Mucosa of rectum (tissue), 2 donors: Measurements from ENCODE around the gene DRAM1.
"Not testable (repeated sequence)": the region's sequence is repeated elsewhere in the genome, so short reads cannot be mapped to it uniquely, and the experiment has no call there.

Source experiments
- H3K27ac ChIP-seq, 2 donors: one replicate each; pipeline ENCODE4 v1.7.0; 2013; ENCODE audit warnings: inconsistent platforms in 2 of 2, low read depth in 2 of 2, low read length in 2 of 2
- H3K27me3 ChIP-seq, 2 donors: one replicate each; pipeline ENCODE4 v1.7.0; 2013; ENCODE audit warnings: low read length in 2 of 2; ENCODE audit not compliant: control insufficient read depth in 2 of 2, insufficient read depth in 2 of 2
- H3K36me3 ChIP-seq, 2 donors: one replicate each; pipeline ENCODE4 v1.7.0; 2013; ENCODE audit warnings: low read length in 2 of 2; ENCODE audit not compliant: control insufficient read depth in 2 of 2, insufficient read depth in 2 of 2
- H3K4me1 ChIP-seq, 2 donors: one replicate each; pipeline ENCODE4 v1.7.0; 2013; ENCODE audit warnings: low read length in 2 of 2, mild to moderate bottlenecking in 1 of 2; ENCODE audit not compliant: control insufficient read depth in 2 of 2, insufficient read depth in 2 of 2
- H3K4me3 ChIP-seq, 2 donors: one replicate each; pipeline ENCODE4 v1.7.0; 2013; ENCODE audit warnings: low read length in 2 of 2
- H3K9ac ChIP-seq, 2 donors: one replicate each; pipeline ENCODE4 v1.7.0; 2013; ENCODE audit warnings: low read length in 2 of 2, low read depth in 1 of 2, mild to moderate bottlenecking in 1 of 2
- H3K9me3 ChIP-seq, 2 donors: one replicate each; pipeline ENCODE4 v1.7.0; 2013; ENCODE audit warnings: low read length in 2 of 2; ENCODE audit not compliant: control insufficient read depth in 2 of 2
- donor health status: healthy.
- donor health status: Normal muscosa, but diverticular disease.

Gene DRAM1

GRCh38 chr12:101902641-101903040 is 25.3 kb downstream of the DRAM1 start:
- Histone ChIP-seq H3K9ac (no peak overlapping the region), H3K9me3 (no peaks in the 10 kb centered on the region), H3K4me3 (no peak overlapping the region), H3K27me3 (no peaks in the 10 kb centered on the region), H3K27ac (no peak overlapping the region), H3K36me3 (no peaks in the 10 kb centered on the region), H3K4me1 (no peaks in the 10 kb centered on the region)

DNA sequence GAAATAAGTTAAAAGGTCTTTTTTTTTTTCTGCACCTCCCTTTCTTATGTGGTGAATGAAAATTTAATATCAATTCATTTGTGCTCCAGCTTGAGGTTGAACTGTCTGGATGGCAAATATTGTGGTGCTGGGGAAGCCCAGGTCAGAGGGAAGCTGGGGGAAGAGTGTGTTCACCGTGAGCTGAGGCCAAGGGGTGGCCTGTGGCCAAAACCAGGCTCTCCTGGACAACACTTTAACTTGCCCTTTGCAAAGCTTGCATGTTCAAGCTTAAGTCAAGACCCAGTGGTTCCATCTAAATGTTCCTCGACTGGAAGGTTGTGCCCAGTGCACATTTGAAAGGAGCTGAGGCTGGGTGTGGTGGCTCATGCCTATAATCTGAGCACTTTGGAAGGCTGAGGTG is 28.8 kb downstream of the DRAM1 start:
- Histone ChIP-seq H3K4me3 (no peak overlapping the region), H3K27ac (no peak overlapping the region), H3K36me3 (no peaks in the 10 kb centered on the region), H3K27me3 (no peaks in the 10 kb centered on the region), H3K9ac (no peak overlapping the region), H3K4me1 (peaks cover 0 to 3% of the 10 kb centered on the region in 2 donors), H3K9me3 (no peaks in the 10 kb centered on the region)

DNA sequence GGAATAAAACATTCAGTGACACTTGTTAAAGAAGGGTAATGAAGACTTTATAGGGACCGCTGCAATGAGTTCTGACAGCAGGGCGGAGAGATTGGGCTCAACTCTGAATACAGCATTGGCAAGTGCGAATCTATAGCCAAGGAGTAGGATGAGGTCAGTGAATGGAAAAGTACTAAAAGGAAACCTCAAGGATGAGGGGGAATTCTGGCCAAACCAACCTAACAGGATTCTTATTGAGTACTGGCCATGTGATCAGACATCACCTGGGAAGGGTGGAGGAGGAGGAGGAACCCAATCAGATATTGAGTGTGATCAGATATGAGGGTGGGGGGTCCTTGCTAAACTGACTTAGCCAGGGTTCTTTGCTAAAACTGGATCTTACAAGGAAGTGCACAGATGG is 31.0 kb downstream of the DRAM1 start:
- Histone ChIP-seq H3K9me3 (no peaks in the 10 kb centered on the region), H3K9ac (no peak overlapping the region), H3K4me3 (no peak overlapping the region), H3K27ac (no peak overlapping the region), H3K36me3 (no peaks in the 10 kb centered on the region), H3K27me3 (no peaks in the 10 kb centered on the region), H3K4me1 (peaks cover 0 to 3% of the 10 kb centered on the region in 2 donors)

DNA sequence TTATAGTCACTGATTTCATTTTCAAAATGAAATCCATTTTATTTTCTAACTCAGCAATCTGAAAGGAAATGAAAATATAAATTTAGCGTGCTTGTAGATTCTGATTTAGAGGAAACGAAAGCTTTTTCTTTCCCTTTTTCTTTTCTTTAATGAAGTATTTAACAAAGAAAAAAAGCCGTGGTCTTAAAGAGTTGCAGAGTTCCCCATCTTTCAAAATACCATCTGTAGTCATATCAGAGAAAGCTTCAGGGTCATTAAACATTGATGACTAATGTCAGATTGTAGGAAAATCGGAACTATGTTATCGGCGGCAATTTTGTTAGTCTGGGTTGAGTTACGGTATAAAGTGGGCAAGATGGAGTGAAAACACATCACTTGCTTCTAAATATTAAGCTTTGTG is 32.3 kb downstream of the DRAM1 start:
- Histone ChIP-seq H3K9me3 (no peaks in the 10 kb centered on the region), H3K9ac (no peak overlapping the region), H3K27ac (no peak overlapping the region), H3K36me3 (no peaks in the 10 kb centered on the region), H3K27me3 (no peaks in the 10 kb centered on the region), H3K4me1 (peaks cover 0 to 3% of the 10 kb centered on the region in 2 donors), H3K4me3 (peak overlapping the region; percentile 22 to 50)

DNA sequence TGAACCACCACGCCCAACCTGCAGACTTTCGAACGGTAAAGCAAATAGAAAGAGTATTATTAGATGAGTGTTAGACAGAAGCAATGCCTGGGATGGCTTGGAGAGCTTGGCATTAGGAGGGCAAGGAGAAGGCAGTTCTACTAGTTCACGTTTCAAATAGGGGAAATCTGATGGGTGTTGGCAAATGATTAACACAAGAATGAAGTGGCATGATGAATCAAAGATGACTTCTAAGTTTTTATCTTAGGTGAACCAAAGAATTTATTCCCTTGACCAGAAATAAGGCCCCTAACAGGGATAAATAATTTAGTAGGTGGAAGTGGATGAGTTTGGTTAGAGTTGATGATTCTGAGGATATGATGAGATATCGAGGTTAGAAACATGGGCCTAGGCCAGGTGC is 38.5 kb downstream of the DRAM1 start:
- no peaks in the 10 kb centered on the region for H3K4me1 ChIP-seq
- H3K4me3 ChIP-seq, result no peak overlapping the region
- H3K27me3 ChIP-seq, result no peaks in the 10 kb centered on the region
- no peak overlapping the region for H3K27ac ChIP-seq
- H3K36me3 ChIP-seq, result no peaks in the 10 kb centered on the region
- no peaks in the 10 kb centered on the region for H3K9me3 ChIP-seq
- H3K9ac ChIP-seq, result no peak overlapping the region

GRCh38 chr12:101918805-101919204 is 41.4 kb downstream of the DRAM1 start:
- not testable (repeated sequence) for H3K27ac ChIP-seq, H3K27me3 ChIP-seq, H3K4me3 ChIP-seq, H3K9ac ChIP-seq, H3K36me3 ChIP-seq, H3K9me3 ChIP-seq, H3K4me1 ChIP-seq

GRCh38 chr12:101919447-101919846 is 42.1 kb downstream of the DRAM1 start:
- H3K4me1 ChIP-seq, result no peaks in the 10 kb centered on the region
- H3K36me3 ChIP-seq, result peaks cover 0 to 2% of the 10 kb centered on the region in 2 donors
- H3K4me3 ChIP-seq, result no peak overlapping the region
- H3K9me3 ChIP-seq, result no peaks in the 10 kb centered on the region
- H3K27ac ChIP-seq, result no peak overlapping the region
- H3K27me3 ChIP-seq, result no peaks in the 10 kb centered on the region
- H3K9ac ChIP-seq, result no peak overlapping the region

- Histone ChIP-seq H3K27me3 (no peaks in the 10 kb centered on the region), H3K27ac (no peak overlapping the region), H3K36me3 (peaks cover 0 to 2% of the 10 kb centered on the region in 2 donors), H3K9ac (no peak overlapping the region), H3K4me3 (no peak overlapping the region), H3K4me1 (no peaks in the 10 kb centered on the region), H3K9me3 (no peaks in the 10 kb centered on the region)
Measured at GRCh38 chr12:101920906-101921305, 43.5 kb downstream of the DRAM1 start.

DNA sequence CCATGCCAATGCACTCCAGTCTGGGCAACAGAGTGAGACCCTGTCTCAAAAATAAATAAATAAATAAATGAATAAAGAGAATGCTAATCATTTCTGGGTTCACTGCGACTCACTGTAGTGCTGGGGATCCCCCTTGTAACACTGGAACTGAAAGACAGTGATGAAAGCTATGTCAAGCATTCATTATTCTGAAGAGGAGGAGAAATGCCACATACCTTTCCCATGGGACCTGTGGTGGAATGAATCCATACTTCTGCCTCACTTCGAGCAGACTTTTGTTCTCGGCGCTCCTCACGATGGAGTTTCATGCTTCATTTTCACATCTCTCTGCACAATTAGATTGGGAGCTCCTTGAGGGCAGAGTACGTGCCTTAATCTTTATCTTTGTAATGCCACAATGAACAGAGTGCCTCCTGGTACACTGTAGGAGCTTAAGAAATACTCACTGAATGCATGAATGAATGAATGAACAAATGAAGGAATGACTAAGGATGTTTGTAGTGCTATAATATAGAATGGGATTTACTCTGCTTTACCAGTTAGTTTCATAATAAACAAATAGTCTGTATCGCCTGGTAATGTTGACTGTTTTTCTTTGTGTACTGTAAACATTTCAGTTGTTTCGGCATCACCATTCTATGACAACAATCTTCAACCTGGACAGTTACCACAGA is 45.8 kb downstream of the DRAM1 start:
- Histone ChIP-seq H3K36me3 (peaks cover 0 to 2% of the 10 kb centered on the region in 2 donors), H3K4me1 (no peaks in the 10 kb centered on the region), H3K27ac (no peak overlapping the region), H3K9me3 (no peaks in the 10 kb centered on the region), H3K4me3 (no peak overlapping the region), H3K27me3 (no peaks in the 10 kb centered on the region), H3K9ac (no peak overlapping the region)

GRCh38 chr12:101924618-101925017 is 47.2 kb downstream of the DRAM1 start:
- H3K36me3 ChIP-seq, result peaks cover 0 to 2% of the 10 kb centered on the region in 2 donors
- H3K4me1 ChIP-seq, result no peaks in the 10 kb centered on the region
- no peaks in the 10 kb centered on the region for H3K27me3 ChIP-seq
- no peak overlapping the region for H3K4me3 ChIP-seq
- no peak overlapping the region for H3K9ac ChIP-seq
- no peaks in the 10 kb centered on the region for H3K9me3 ChIP-seq
- no peak overlapping the region for H3K27ac ChIP-seq

- peaks cover 0 to 2% of the 10 kb centered on the region in 2 donors for H3K36me3 ChIP-seq
- no peaks in the 10 kb centered on the region for H3K4me1 ChIP-seq
- no peak overlapping the region for H3K4me3 ChIP-seq
- H3K27me3 ChIP-seq, result no peaks in the 10 kb centered on the region
- no peak overlapping the region for H3K9ac ChIP-seq
- H3K9me3 ChIP-seq, result no peaks in the 10 kb centered on the region
- H3K27ac ChIP-seq, result peak overlapping the region in 1 of 2 donors; percentile 44
Measured at GRCh38 chr12:101925361-101925760, 48.0 kb downstream of the DRAM1 start.
